HG02981 (cell line): Measurements from ENCODE around the gene SLC27A2.
"Not testable (repeated sequence)": the region's sequence is repeated elsewhere in the genome, so short reads cannot be mapped to it uniquely, and the experiment has no call there.

Source experiments
- ATAC-seq: cut with Tn5 transposase; IDR thresholded peaks from one replicate; pipeline ENCODE4 v1.9.1; 2021; ENCODE audit warnings: mild to moderate bottlenecking, moderate library complexity; ENCODE audit not compliant: unreplicated experiment

SLC27A2 gene

GRCh38 chr15:50188793-50189192 is 6.8 kb downstream of the SLC27A2 start:
- not testable (repeated sequence) for ATAC-seq

DNA sequence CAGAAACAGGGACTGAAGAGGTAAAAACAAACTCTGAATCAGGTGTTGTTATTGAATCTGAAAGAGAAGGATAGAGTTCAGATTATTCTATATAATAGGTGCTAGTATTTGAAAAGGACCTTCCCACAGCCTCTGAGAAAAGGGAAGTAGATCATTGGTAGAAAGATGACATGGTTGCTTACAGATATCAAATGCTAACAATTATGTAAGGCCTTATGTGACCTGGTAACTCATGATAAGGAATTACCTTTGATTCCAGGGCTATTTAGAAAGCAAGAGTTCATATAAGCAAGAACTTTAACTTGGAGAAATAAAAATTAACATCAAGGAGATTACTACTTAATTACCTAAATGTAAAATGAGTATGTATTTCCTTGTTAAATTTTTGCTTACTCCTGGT is 7.6 kb downstream of the SLC27A2 start:
- ATAC-seq: no peak

DNA sequence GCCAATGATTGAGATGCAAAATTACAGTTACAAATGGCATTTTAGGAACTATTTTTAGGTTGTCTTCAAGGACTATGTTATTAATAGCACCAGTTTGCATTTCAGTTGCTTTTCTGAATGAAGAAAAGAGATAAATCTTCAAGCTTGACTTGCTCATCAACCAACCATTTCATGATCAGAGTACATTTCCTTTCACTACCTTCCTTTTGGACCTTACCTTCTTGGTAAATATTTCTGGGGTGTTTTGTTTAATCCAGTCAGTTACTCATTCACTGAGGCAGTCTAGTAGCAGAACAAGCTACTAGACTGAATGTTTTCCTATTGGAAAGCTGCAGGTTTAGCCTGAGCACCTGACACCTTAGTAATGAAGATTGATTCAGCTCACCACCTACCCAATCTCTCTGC is 8.2 kb downstream of the SLC27A2 start:
- ATAC-seq: peak; percentile 55

- peak; percentile 65 for ATAC-seq
Measured at GRCh38 chr15:50190723-50191122, 8.7 kb downstream of the SLC27A2 start.

DNA sequence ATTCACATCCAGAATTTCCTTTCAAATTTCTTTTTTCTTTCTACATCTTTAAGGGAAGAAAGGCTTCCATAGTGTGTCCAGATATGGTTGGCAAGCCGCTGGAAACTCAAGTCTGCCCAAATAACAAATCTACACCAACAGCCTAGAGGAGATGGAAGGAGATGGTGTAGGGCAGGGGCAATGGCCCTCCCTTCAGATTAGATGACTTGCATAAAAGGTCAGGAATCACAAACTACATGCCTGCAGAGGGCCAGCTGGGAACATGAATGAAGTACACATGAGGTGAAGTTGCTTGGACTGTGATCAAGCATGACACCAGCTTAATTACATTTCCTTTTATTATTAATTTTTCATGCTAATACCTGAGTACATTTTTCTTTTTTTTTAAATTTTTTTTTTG is 10.2 kb downstream of the SLC27A2 start:
- ATAC-seq: no peak

DNA sequence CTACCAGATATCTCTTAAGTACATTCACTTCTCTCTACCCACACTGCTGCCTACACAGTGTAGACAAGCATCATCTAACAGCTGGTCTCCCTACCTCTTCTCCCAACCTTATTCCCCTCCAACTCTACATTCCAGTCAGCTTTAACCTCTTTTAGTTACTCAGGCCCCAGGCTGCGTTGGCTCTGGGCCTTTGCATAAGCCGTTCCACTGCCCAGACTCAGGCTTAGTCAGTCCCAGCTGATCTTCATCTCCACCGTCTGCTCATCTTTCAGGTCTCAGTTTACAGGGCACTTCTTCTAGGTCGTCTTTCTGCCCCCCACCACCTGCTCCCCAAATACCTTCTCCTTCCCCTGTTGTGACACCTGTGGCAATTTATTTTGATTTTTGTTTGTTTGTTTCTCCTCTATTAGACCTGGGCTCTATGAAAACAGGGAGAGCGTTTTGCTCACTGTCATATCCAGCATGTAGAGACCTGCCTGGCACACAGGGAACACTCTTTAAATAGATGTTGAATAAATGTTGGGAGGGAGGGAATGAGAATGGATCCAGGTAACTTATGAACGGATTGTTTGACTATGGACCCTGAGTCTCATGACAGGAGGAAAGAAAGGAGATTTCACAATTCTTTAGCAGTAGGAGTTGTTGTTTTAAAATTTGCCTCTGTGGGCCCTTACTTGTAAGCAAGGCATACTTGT is 11.1 kb downstream of the SLC27A2 start:
- no peak for ATAC-seq

- ATAC-seq: no peak
Measured at GRCh38 chr15:50202003-50202402, 20.0 kb downstream of the SLC27A2 start.

GRCh38 chr15:50206020-50206419 is 24.0 kb downstream of the SLC27A2 start:
- ATAC-seq: no peak

- no peak for ATAC-seq
Measured at GRCh38 chr15:50209809-50210208, 27.8 kb downstream of the SLC27A2 start.

GRCh38 chr15:50210462-50211157 is 28.6 kb downstream of the SLC27A2 start:
- no peak for ATAC-seq

DNA sequence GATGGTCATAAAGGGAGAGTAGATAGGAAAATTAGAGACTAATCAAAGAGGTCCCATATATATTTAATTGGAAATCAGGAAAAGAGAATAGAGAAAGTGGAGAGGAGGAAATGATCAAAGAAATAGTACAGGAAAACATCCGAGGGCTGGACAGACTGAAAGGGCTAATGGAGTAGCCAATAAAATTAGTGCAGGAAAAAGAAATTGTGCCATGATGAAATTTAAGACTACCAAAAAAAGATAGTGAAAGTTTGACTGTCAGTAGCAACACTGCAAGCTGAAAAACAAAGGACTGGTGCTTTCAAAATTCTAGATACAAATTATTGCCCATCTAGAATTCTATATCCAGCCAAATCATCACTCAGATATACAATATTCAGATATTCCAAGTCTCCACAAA is 36.3 kb downstream of the SLC27A2 start:
- ATAC-seq: no peak

GRCh38 chr15:50218691-50219090 is 36.7 kb downstream of the SLC27A2 start:
- ATAC-seq: no peak

DNA sequence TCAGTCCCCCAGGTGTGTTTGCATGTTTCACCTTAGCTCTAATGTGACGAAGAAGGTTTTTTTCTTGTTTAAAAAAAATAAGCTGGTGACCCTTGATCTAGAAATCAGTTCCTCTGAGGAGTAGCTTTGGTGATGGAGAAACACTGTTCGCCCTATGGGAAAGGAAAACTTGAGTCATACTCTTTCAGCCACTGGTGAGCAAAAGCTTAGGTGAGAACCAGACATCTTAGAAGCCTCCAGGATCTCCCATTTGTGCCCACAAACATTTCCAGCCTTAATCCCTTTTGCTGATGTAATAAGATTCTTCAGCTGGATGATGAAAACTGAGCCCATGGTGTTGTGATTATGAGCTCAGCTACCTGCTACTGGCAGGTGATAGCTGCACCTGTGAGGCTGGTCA is 37.8 kb downstream of the SLC27A2 start:
- ATAC-seq: no peak

DNA sequence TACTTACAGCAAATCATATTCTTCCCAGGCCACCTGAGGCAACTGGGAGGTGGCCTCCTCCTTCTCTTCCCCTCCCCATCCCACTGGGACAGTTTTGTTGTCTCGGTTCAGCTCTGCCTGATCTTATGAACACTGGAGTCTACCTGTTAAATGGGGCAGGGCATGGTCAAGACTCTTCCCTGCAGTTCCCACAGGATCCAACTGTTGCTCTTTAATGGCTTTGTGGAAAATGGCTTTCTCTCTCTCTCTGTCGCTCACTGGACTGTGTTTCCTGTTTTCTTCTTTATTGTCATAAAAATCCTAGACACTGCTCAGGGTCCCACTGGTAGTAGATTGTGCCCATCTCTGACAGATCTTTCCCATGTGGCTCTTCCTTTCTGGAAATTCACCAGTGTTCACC is 40.2 kb downstream of the SLC27A2 start:
- ATAC-seq: no peak

DNA sequence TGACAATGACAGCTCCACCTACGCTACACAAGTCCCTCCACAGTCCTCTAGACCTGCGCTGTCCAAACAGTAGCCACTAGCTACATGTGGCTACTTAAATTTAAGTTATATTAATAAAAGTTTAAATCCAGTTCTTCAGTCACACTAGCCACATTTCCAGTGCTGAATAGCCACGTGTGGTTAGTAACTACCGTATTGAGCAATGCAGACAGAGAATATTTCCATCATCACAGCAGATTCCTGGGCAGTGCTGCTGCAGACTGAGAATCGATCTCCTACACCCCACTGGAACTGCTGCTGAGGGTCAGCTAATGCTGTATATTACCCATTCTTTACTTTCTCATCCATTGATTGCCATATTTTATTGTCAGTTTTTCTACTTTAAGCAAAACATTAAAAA is 42.6 kb downstream of the SLC27A2 start:
- ATAC-seq: no peak

- no peak for ATAC-seq
Measured at GRCh38 chr15:50225057-50225456, 43.1 kb downstream of the SLC27A2 start.

DNA sequence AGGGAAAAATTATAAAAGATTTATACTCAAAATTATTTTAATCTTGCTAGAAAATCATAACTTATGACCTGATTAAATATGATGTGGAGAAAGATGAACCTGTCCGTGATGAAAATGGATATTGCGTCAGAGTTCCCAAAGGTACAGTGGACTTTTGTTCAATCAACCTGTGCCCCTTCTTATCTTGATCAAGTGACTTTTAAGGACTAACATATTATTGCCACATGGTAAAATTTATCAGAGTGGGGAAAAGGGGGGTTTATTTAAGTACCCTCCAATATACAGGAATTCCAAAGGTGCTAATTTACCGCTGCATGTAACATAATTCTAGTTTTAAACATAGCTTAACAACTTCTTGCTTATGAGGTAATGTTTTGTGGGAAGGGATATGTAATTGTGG is 43.9 kb downstream of the SLC27A2 start:
- no peak for ATAC-seq

- ATAC-seq: no peak
Measured at GRCh38 chr15:50227076-50227475, 45.1 kb downstream of the SLC27A2 start.

DNA sequence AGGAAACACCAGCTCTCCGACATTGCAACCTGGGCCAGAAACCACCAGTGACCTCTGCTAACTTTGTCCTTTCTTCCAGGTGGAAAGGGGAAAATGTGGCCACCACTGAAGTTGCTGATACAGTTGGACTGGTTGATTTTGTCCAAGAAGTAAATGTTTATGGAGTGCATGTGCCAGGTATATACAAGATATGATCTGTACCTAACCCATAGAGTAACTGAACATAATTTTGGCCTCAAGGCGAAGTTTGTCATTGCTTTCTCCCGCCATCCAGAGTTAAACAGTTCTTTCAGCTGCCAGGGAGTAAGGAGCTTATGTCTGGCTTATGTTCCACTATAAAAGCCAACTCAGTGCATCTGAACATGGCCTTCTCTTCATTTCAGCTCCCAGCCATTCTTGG is 46.9 kb downstream of the SLC27A2 start:
- no peak for ATAC-seq

GRCh38 chr15:50229336-50229735 is 47.3 kb downstream of the SLC27A2 start:
- no peak for ATAC-seq

GRCh38 chr15:50231761-50232160 is 49.8 kb downstream of the SLC27A2 start:
- ATAC-seq: no peak

GRCh38 chr15:50232791-50233190 is 50.8 kb downstream of the SLC27A2 start:
- no peak for ATAC-seq
